ENCODE results near the gene MYO15B.

DNA sequence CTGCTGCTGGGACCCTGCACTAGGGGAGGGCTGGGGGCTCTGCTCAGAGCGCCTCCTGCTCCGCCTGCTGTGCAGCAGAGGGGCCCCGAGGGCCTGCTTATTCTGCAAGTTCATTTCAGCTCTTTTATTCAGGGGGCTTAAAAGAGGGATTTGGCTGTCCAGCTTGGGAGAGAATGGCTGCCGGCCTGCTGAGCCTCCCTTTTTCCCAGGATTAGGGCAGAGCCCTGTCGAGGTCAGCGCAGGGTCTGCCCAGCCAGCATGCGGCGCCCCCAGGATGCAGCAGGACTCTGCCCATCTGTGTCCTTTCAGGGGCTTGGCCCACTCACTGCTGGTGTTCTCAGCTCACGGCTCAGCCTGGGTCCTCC lies 46.8 kb downstream of the MYO15B start:
- no peak for TF ChIP-seq CTCF (IDR thresholded peaks at IDR 0.05; ENCODE audit: insufficient read depth, low read length)
- TF ChIP-seq POLR2AphosphoS5 (IDR thresholded peaks at IDR 0.05; ENCODE audit: low read depth), result no peak
- no peak for TF ChIP-seq GABPA (IDR thresholded peaks at IDR 0.05; ENCODE audit: low read depth)
